PC-3 (cell line): ENCODE measurements around the gene CSNK2A1. TPM values are rescaled to one million over a fixed set of nuclear protein-coding genes. Genes with fewer than 3 reads are reported as not detected.
A peak's percentile ranks its signal among the peaks of the same experiment; 100 is the strongest.

Experiments used
- ATAC-seq: fragments of 200-7000 bp; cut with Tn5 transposase; 2 replicates; pipeline ENCODE4 v1.9.1; 2020; ENCODE audit warnings: mild to moderate bottlenecking, moderate library complexity
- BruUV-seq: library from RNA; stranded (reverse); fragments of 400-500 nt; replicated peaks from 2 replicates; lab custom pipeline; 2021; lab: Mats Ljungman, UMichigan
- CTCF ChIA-PET: fragments of 300-600 bp; sonication (Branson Sonifier 250); formaldehyde crosslinking; loops from one replicate; lab custom pipeline; 2022; ENCODE audit warnings: antibody characterized with exemption; lab: Charles Lee
- POLR2A ChIA-PET: fragments of 300-600 bp; sonication (Branson Sonifier 250); formaldehyde crosslinking; loops from one replicate; lab custom pipeline; 2022; ENCODE audit warnings: antibody characterized with exemption; ENCODE audit not compliant: unreplicated experiment; lab: Charles Lee
- DNase-seq: peaks from one replicate; pipeline ENCODE4 v3.0.0-alpha.2; 2015
- H2AFZ ChIP-seq: fragments of 300-600 bp; sonication (generic); 2 replicates; pipeline ENCODE4 v1.6.0; 2016; ENCODE audit warnings: antibody characterized with exemption, low read length
- H3F3A ChIP-seq: fragments of 300-600 bp; sonication (generic); one replicate; pipeline ENCODE4 v1.6.0; 2017; ENCODE audit warnings: antibody characterized with exemption, low read length, control low read depth, mild to moderate bottlenecking; ENCODE audit not compliant: unreplicated experiment
- H3K27ac ChIP-seq: fragments of 300-600 bp; sonication (generic); 2 replicates; pipeline ENCODE4 v1.5.1; 2016; ENCODE audit warnings: mild to moderate bottlenecking, low read length
- H3K27me3 ChIP-seq: fragments of 300-600 bp; sonication (generic); 2 replicates; pipeline ENCODE4 v1.6.1; 2016; ENCODE audit warnings: low read length, mixed read lengths
- H3K36me3 ChIP-seq: fragments of 300-600 bp; sonication (generic); 2 replicates; pipeline ENCODE4 v1.6.1; 2016; ENCODE audit warnings: low read depth, mixed run types, low read length, mixed read lengths
- H3K4me1 ChIP-seq: fragments of 300-600 bp; sonication (generic); 2 replicates; pipeline ENCODE4 v1.5.1; 2016; ENCODE audit warnings: low read length; ENCODE audit not compliant: insufficient read depth
- H3K4me2 ChIP-seq: fragments of 300-600 bp; sonication (generic); 2 replicates; pipeline ENCODE4 v1.6.0; 2016; ENCODE audit warnings: low read length
- H3K4me3 ChIP-seq: fragments of 300-600 bp; sonication (generic); 2 replicates; pipeline ENCODE4 v1.5.1; 2016; ENCODE audit warnings: mild to moderate bottlenecking, low read length, mixed read lengths
- H3K79me2 ChIP-seq: fragments of 300-600 bp; sonication (generic); 2 replicates; pipeline ENCODE4 v1.6.1; 2017; ENCODE audit warnings: low read length, mixed read lengths
- H3K9ac ChIP-seq: fragments of 300-600 bp; sonication (generic); 2 replicates; pipeline ENCODE4 v1.6.0; 2016; ENCODE audit warnings: mild to moderate bottlenecking, low read length
- H3K9me2 ChIP-seq: fragments of 300-600 bp; sonication (generic); replicated peaks from 2 replicates; pipeline ENCODE4 v1.6.1; 2016; ENCODE audit warnings: mixed run types, low read length, mixed read lengths
- H3K9me3 ChIP-seq: fragments of 300-600 bp; sonication (generic); 2 replicates; pipeline ENCODE4 v1.6.1; 2016; ENCODE audit warnings: low read length, mixed read lengths
- H4K20me1 ChIP-seq: fragments of 300-600 bp; sonication (generic); 2 replicates; pipeline ENCODE4 v1.6.1; 2016; ENCODE audit warnings: low read length, mixed read lengths
- CTCF ChIP-seq: fragments of 300-600 bp; sonication (generic); conservative IDR thresholded peaks from 2 replicates; pipeline ENCODE4 v1.5.1; 2017; ENCODE audit warnings: antibody characterized with exemption, low read depth, mild to moderate bottlenecking, low read length
- EZH2 ChIP-seq: fragments of 300-600 bp; sonication (generic); IDR thresholded peaks from one replicate; pipeline ENCODE4 v1.6.1; 2017; ENCODE audit warnings: antibody characterized with exemption, mild to moderate bottlenecking, low read length; ENCODE audit not compliant: unreplicated experiment
- EZH2phosphoT487 ChIP-seq: fragments of 300-600 bp; sonication (generic); IDR thresholded peaks from 2 replicates; pipeline ENCODE4 v1.6.1; 2018; ENCODE audit warnings: mild to moderate bottlenecking, antibody characterized with exemption, low read length, borderline replicate concordance
- intact Hi-C: fragments of 100-400 bp; cut with micrococcal nuclease; formaldehyde crosslinking; loops from 2 replicates; pipeline ENCODE4 v1.9.0; 2023
- total RNA-seq: library from RNA; depleted of rRNA; stranded (reverse); fragments of >200 nt; gene quantifications from 2 replicates; pipeline ENCODE4 v1.2.3, GENCODE V29; 2014

Gene CSNK2A1
- total RNA-seq, 1 experiment from 2014 or later = 161 TPM

GRCh38 chr20:461254-462198 is 82.1 kb downstream of the CSNK2A1 start:
- H3K9ac ChIP-seq = peak overlapping the region; percentile 82
- H3K9me2 ChIP-seq = no peaks in the 10 kb centered on the region
- intact Hi-C loops = no loop called here
- no peaks in the 10 kb centered on the region for H3F3A ChIP-seq
- BruUV-seq = TSS peak; percentile 37
- peaks cover 20% of the 10 kb centered on the region for H3K4me1 ChIP-seq
- peak overlapping the region; percentile 89 for H2AFZ ChIP-seq
- no peaks in the 10 kb centered on the region for H3K9me3 ChIP-seq
- peaks cover 26% of the 10 kb centered on the region for H4K20me1 ChIP-seq
- ATAC-seq = peak; percentile 63
- H3K4me3 ChIP-seq = peak overlapping the region; percentile 99
- ChIA-PET POLR2A (interaction anchor here (0.6 kb wide), 1 partner anchor 70 kb away, joined by 3 read pairs; no protein-coding TSS in a partner anchor), CTCF (no interaction called here)
- H3K79me2 ChIP-seq = peaks cover 53% of the 10 kb centered on the region
- peak; percentile 42 for DNase-seq
- TF ChIP-seq EZH2 = no peak
- no peak for TF ChIP-seq EZH2phosphoT487
- TF ChIP-seq CTCF = no peak
- H3K4me2 ChIP-seq = peak overlapping the region; percentile 98
- no peaks in the 10 kb centered on the region for H3K36me3 ChIP-seq
- no peak overlapping the region; the same call in 1 of the 2 replicates for H3K27ac ChIP-seq
- H3K27me3 ChIP-seq = no peaks in the 10 kb centered on the region

GRCh38 chr20:460707-461106 is 82.9 kb downstream of the CSNK2A1 start:
- BruUV-seq = no TSS peak
- H3K79me2 ChIP-seq = peaks cover 60% of the 10 kb centered on the region
- DNase-seq = no peak

GRCh38 chr20:460180-460579 is 83.4 kb downstream of the CSNK2A1 start:
- peaks cover 20% of the 10 kb centered on the region for H3K4me1 ChIP-seq
- DNase-seq (no peak), ATAC-seq (no peak)
- intact Hi-C loops = no loop called here
- no peaks in the 10 kb centered on the region for H3K9me3 ChIP-seq
- ChIA-PET POLR2A (interaction anchor here (0.6 kb wide), 1 partner anchor 17 kb away, joined by 3 read pairs; no protein-coding TSS in a partner anchor), CTCF (no interaction called here)
- TF ChIP-seq CTCF (no peak), EZH2phosphoT487 (no peak), EZH2 (no peak)
- no TSS peak for BruUV-seq
- no peak overlapping the region for H3K9ac ChIP-seq
- H3K4me3 ChIP-seq = peak overlapping the region; percentile 99
- no peak overlapping the region for H2AFZ ChIP-seq
- peaks cover 62% of the 10 kb centered on the region for H3K79me2 ChIP-seq
- no peaks in the 10 kb centered on the region for H3K36me3 ChIP-seq
- H3K27me3 ChIP-seq = no peaks in the 10 kb centered on the region
- no peaks in the 10 kb centered on the region for H3K9me2 ChIP-seq
- H3F3A ChIP-seq = no peaks in the 10 kb centered on the region
- H4K20me1 ChIP-seq = peaks cover 26% of the 10 kb centered on the region
- H3K4me2 ChIP-seq = peak overlapping the region; percentile 98
- H3K27ac ChIP-seq = no peak overlapping the region

More at GRCh38 chr20:460707-461106, 82.9 kb downstream of the CSNK2A1 start:
- Histone ChIP-seq H3K36me3 (no peaks in the 10 kb centered on the region), H3K27ac (no peak overlapping the region), H3K9ac (peak overlapping the region; percentile 82; the same call in 1 of the 2 replicates), H2AFZ (no peak overlapping the region), H3K9me3 (no peaks in the 10 kb centered on the region), H3K4me3 (peak overlapping the region; percentile 99), H3K9me2 (no peaks in the 10 kb centered on the region), H3K4me1 (peaks cover 20% of the 10 kb centered on the region), H3F3A (no peaks in the 10 kb centered on the region), H4K20me1 (peaks cover 26% of the 10 kb centered on the region), H3K27me3 (no peaks in the 10 kb centered on the region), H3K4me2 (peak overlapping the region; percentile 98)
- no peak for ATAC-seq
- ChIA-PET POLR2A (no interaction called here), CTCF (no interaction called here)
- no peak for TF ChIP-seq EZH2phosphoT487
- intact Hi-C loops = no loop called here
